ENCODE data around the gene PRMT5. TPM values are rescaled to one million over a fixed set of nuclear protein-coding genes. Genes with fewer than 3 reads are reported as not detected.

PRMT5 gene
- total and polyA plus RNA-seq, 2 donors (not counting 3 experiments of a cell fraction or from before 2014, with no cell fraction given) = 73.1 to 197 TPM

GRCh38 chr14:22878271-22879246 lies 50.6 kb downstream of the PRMT5 start:
- DNase-seq (ENCODE audit: low read depth, low spot score) = no peak
- TF ChIP-seq POLR2A (IDR thresholded peaks at IDR 0.05; ENCODE audit: low read depth, low read length) = peak; percentile 28
- TF ChIP-seq, protein P1, sequence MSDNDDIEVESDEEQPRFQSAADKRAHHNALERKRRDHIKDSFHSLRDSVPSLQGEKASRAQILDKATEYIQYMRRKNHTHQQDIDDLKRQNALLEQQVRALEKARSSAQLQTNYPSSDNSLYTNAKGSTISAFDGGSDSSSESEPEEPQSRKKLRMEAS (IDR thresholded peaks at IDR 0.05; ENCODE audit: insufficient read depth, insufficient read length) = no peak
- CTCF ChIA-PET = interaction anchor here (1.2 kb wide), 1 partner anchor 18 kb away, joined by 4 read pairs; no protein-coding TSS in a partner anchor
- no peak overlapping the region for H3K27ac ChIP-seq (ENCODE audit: insufficient read depth, low read depth, low read length)
- POLR2A ChIA-PET = no interaction called here
- H3K9ac ChIP-seq (replicated peaks; ENCODE audit: extremely low read depth, insufficient read depth, low read length) = no peak overlapping the region
- no peaks in the 10 kb centered on the region for H3K4me1 ChIP-seq (ENCODE audit: control insufficient read depth, extremely low read depth, insufficient read depth, low read length)
- H4K20me1 ChIP-seq (replicated peaks; ENCODE audit: control insufficient read depth, extremely low read depth, insufficient read depth, low read length) = no peaks in the 10 kb centered on the region
- no peaks in the 10 kb centered on the region for H3K9me1 ChIP-seq (replicated peaks; ENCODE audit: control insufficient read depth, extremely low read depth, insufficient read depth, low read length)
- no peak overlapping the region for H3K4me2 ChIP-seq (ENCODE audit: insufficient read depth, low read length)
- H3K27me3 ChIP-seq (ENCODE audit: control insufficient read depth in 2 of 2, insufficient read depth in 2 of 2, low read length in 2 of 2) = no peaks in the 10 kb centered on the region
- BruUV-seq (replicated peaks) = no TSS peak
- no peak for FAIRE-seq
- no peak overlapping the region for H3K4me3 ChIP-seq (replicated peaks in 1 of 3; ENCODE audit: insufficient read depth in 1 of 3, low read depth in 1 of 3, low read length in 3 of 3)
- peaks cover 13 to 45% of the 10 kb centered on the region in 2 experiments for H3K36me3 ChIP-seq (ENCODE audit: control insufficient read depth in 2 of 2, extremely low read depth in 1 of 2, insufficient read depth in 2 of 2, low read length in 2 of 2)
- H2AFZ ChIP-seq (ENCODE audit: low read depth, low read length) = no peak overlapping the region
- intact Hi-C loops (cut with micrococcal nuclease) = no loop called here
- dilution Hi-C loops (cut with MboI; ENCODE audit: extremely low pct_ligation_motif_present, low sequenced_read_pairs) = no loop called here
- no peaks in the 10 kb centered on the region for H3K9me3 ChIP-seq (replicated peaks; ENCODE audit: control insufficient read depth, insufficient read depth, low read length)
- H3K79me2 ChIP-seq (ENCODE audit: control insufficient read depth, insufficient read depth, low read length) = peaks cover 4% of the 10 kb centered on the region

DNA sequence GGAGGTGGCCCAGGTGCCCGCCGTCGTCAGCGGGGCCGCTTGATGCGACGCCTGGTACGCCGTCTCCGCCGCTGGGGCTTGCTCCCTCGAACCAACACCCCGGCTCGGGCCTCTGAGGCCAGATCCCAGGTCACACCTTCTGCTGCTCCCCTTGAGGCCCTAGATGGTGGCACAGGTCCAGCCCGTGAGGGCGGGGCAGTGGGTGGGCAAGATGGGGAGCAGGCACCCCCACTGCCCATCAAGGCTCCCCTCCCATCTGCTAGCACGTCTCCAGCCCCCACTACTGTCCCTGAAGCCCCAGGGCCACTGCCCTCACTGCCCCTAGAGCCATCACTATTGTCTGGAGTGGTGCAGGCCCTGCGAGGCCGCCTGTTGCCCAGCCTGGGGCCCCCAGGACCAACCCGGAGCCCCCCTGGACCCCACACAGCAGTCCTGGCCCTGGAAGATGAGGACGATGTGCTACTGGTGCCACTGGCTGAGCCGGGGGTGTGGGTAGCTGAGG lies 52.1 kb downstream of the PRMT5 start:
- TF ChIP-seq POLR2AphosphoS5 (IDR thresholded peaks at IDR 0.05; ENCODE audit: insufficient read depth, low read depth, low read length) (no peak), POLR2A (IDR thresholded peaks at IDR 0.05; ENCODE audit: low read depth, low read length) (no peak), FOS (IDR thresholded peaks at IDR 0.05; ENCODE audit: borderline replicate concordance, insufficient read depth, low read length) (no peak), GATA2 (IDR thresholded peaks at IDR 0.05; ENCODE audit: insufficient read depth, insufficient read length, low read depth, low read length) (no peak), EZH2 (IDR thresholded peaks at IDR 0.05; ENCODE audit: borderline replicate concordance, low read depth, low read length, severe bottlenecking) (no peak), MYC (IDR thresholded peaks at IDR 0.05; ENCODE audit: low read depth, low read length) (no peak), JUN (IDR thresholded peaks at IDR 0.05; ENCODE audit: borderline replicate concordance, insufficient read depth, insufficient read length, low read depth) (no peak)
- TF ChIP-seq, protein P1 (IDR thresholded peaks at IDR 0.05; ENCODE audit: insufficient read depth, insufficient read length) = no peak
- TF ChIP-seq, protein P2, sequence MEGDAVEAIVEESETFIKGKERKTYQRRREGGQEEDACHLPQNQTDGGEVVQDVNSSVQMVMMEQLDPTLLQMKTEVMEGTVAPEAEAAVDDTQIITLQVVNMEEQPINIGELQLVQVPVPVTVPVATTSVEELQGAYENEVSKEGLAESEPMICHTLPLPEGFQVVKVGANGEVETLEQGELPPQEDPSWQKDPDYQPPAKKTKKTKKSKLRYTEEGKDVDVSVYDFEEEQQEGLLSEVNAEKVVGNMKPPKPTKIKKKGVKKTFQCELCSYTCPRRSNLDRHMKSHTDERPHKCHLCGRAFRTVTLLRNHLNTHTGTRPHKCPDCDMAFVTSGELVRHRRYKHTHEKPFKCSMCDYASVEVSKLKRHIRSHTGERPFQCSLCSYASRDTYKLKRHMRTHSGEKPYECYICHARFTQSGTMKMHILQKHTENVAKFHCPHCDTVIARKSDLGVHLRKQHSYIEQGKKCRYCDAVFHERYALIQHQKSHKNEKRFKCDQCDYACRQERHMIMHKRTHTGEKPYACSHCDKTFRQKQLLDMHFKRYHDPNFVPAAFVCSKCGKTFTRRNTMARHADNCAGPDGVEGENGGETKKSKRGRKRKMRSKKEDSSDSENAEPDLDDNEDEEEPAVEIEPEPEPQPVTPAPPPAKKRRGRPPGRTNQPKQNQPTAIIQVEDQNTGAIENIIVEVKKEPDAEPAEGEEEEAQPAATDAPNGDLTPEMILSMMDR (IDR thresholded peaks at IDR 0.05; ENCODE audit: extremely low read depth in 1 of 2, insufficient read depth in 1 of 2, low read depth in 1 of 2, low read length in 2 of 2) = no peak
- Histone ChIP-seq H3K9ac (replicated peaks; ENCODE audit: extremely low read depth, insufficient read depth, low read length) (no peak overlapping the region), H4K20me1 (replicated peaks; ENCODE audit: control insufficient read depth, extremely low read depth, insufficient read depth, low read length) (no peaks in the 10 kb centered on the region), H3K79me2 (ENCODE audit: control insufficient read depth, insufficient read depth, low read length) (peaks cover 14% of the 10 kb centered on the region), H2AFZ (ENCODE audit: low read depth, low read length) (no peak overlapping the region), H3K27me3 (ENCODE audit: control insufficient read depth in 2 of 2, insufficient read depth in 2 of 2, low read length in 2 of 2) (no peaks in the 10 kb centered on the region), H3K36me3 (ENCODE audit: control insufficient read depth in 2 of 2, extremely low read depth in 1 of 2, insufficient read depth in 2 of 2, low read length in 2 of 2) (peaks cover 13 to 45% of the 10 kb centered on the region in 2 experiments), H3K4me1 (ENCODE audit: control insufficient read depth, extremely low read depth, insufficient read depth, low read length) (peaks cover 6% of the 10 kb centered on the region), H3K9me3 (replicated peaks; ENCODE audit: control insufficient read depth, insufficient read depth, low read length) (no peaks in the 10 kb centered on the region), H3K4me2 (ENCODE audit: insufficient read depth, low read length) (no peak overlapping the region), H3K27ac (ENCODE audit: insufficient read depth, low read depth, low read length) (no peak overlapping the region), H3K9me1 (replicated peaks; ENCODE audit: control insufficient read depth, extremely low read depth, insufficient read depth, low read length) (no peaks in the 10 kb centered on the region), H3K4me3 (replicated peaks in 1 of 3; ENCODE audit: insufficient read depth in 1 of 3, low read depth in 1 of 3, low read length in 3 of 3) (no peak overlapping the region)
- DNase-seq (ENCODE audit: low read depth, low spot score) = no peak
- no TSS peak for BruUV-seq (replicated peaks)
- intact Hi-C loops (cut with micrococcal nuclease) (no loop called here), dilution Hi-C loops (cut with MboI; ENCODE audit: extremely low pct_ligation_motif_present, low sequenced_read_pairs) (no loop called here)
- ChIA-PET CTCF (no interaction called here), POLR2A (no interaction called here)
- no peak for FAIRE-seq

All from endothelial cell of umbilical vein (primary cell).